GM18873 (cell line): ENCODE data around the gene TFAP2B.

Experiments used
- ATAC-seq: cut with Tn5 transposase; IDR thresholded peaks from one replicate; pipeline ENCODE4 v1.9.1; 2021; ENCODE audit warnings: mild to moderate bottlenecking, moderate library complexity, moderate number of reproducible peaks; ENCODE audit not compliant: unreplicated experiment, low FRiP score

TFAP2B gene

GRCh38 chr6:50846144-50846851 is 27.6 kb downstream of the TFAP2B start:
- no peak for ATAC-seq

GRCh38 chr6:50846852-50847155 is 28.1 kb downstream of the TFAP2B start:
- no peak for ATAC-seq

- ATAC-seq: no peak
Observed at GRCh38 chr6:50847890-50848594, 29.4 kb downstream of the TFAP2B start.

GRCh38 chr6:50848989-50849795 is 30.5 kb downstream of the TFAP2B start:
- no peak for ATAC-seq

- no peak for ATAC-seq
Observed at GRCh38 chr6:50849796-50850180, 31.1 kb downstream of the TFAP2B start.

GRCh38 chr6:50850223-50851048 is 31.8 kb downstream of the TFAP2B start:
- ATAC-seq: no peak

GRCh38 chr6:50851049-50851845 is 32.6 kb downstream of the TFAP2B start:
- ATAC-seq: no peak

GRCh38 chr6:50853939-50854338 is 35.3 kb downstream of the TFAP2B start:
- ATAC-seq: no peak

- no peak for ATAC-seq
Observed at GRCh38 chr6:50861692-50862091, 43.0 kb downstream of the TFAP2B start.

- ATAC-seq: no peak
Observed at GRCh38 chr6:50862176-50862575, 43.5 kb downstream of the TFAP2B start.

GRCh38 chr6:50864601-50865000 is 45.9 kb downstream of the TFAP2B start:
- no peak for ATAC-seq

- ATAC-seq: no peak
Observed at GRCh38 chr6:50868466-50868865, 49.8 kb downstream of the TFAP2B start.

- ATAC-seq: no peak
Observed at GRCh38 chr6:50873167-50873566, 54.5 kb downstream of the TFAP2B start.

- no peak for ATAC-seq
Observed at GRCh38 chr6:50884364-50884763, 65.7 kb downstream of the TFAP2B start.

- no peak for ATAC-seq
Observed at GRCh38 chr6:50887112-50887511, 68.4 kb downstream of the TFAP2B start.

GRCh38 chr6:50889497-50889896 is 70.8 kb downstream of the TFAP2B start:
- no peak for ATAC-seq

GRCh38 chr6:50889935-50890334 is 71.3 kb downstream of the TFAP2B start:
- no peak for ATAC-seq

- no peak for ATAC-seq
Observed at GRCh38 chr6:50890579-50890978, 71.9 kb downstream of the TFAP2B start.

- ATAC-seq: no peak
Observed at GRCh38 chr6:50891290-50891689, 72.6 kb downstream of the TFAP2B start.
